ENCODE results near the gene CEMIP.

The CEMIP gene

GRCh38 chr15:80966431-80967197, 187.4 kb downstream of the CEMIP start:
- Histone ChIP-seq H3K27me3 (replicated peaks; ENCODE audit: insufficient read depth, low read length) (no peaks in the 10 kb centered on the region), H3K9ac (ENCODE audit: low read length) (no peak overlapping the region), H3K36me3 (replicated peaks; ENCODE audit: insufficient read depth, low read length) (no peaks in the 10 kb centered on the region), H3K4me3 (ENCODE audit: low read length) (no peak overlapping the region), H3F3A (ENCODE audit: insufficient read depth, low read length) (no peaks in the 10 kb centered on the region; the same call in 1 of the 2 replicates), H3K9me2 (replicated peaks; ENCODE audit: insufficient read depth, low read length) (no peaks in the 10 kb centered on the region), H3K27ac (ENCODE audit: low read length) (no peak overlapping the region), H3K79me2 (ENCODE audit: low read length) (no peaks in the 10 kb centered on the region), H3K4me2 (ENCODE audit: low read depth, low read length) (no peak overlapping the region), H3K4me1 (ENCODE audit: low read length) (no peaks in the 10 kb centered on the region), H4K20me1 (ENCODE audit: insufficient read depth, low read length) (no peaks in the 10 kb centered on the region), H2AFZ (ENCODE audit: low read length) (no peak overlapping the region), H3K9me3 (replicated peaks; ENCODE audit: insufficient read depth, low read length) (no peaks in the 10 kb centered on the region)
- DNase-seq, result no peak
- TF ChIP-seq EZH2 (optimal IDR thresholded peaks at IDR 0.05; ENCODE audit: low read depth, low read length), result no peak
- no peak for TF ChIP-seq EZH2phosphoT487 (IDR thresholded peaks at IDR 0.05; ENCODE audit: low read length)
- TF ChIP-seq CTCF (IDR thresholded peaks at IDR 0.05; ENCODE audit: low read length), result no peak

GRCh38 chr15:80967451-80967850, 188.3 kb downstream of the CEMIP start:
- Histone ChIP-seq H3K36me3 (replicated peaks; ENCODE audit: insufficient read depth, low read length) (no peaks in the 10 kb centered on the region), H3K27me3 (replicated peaks; ENCODE audit: insufficient read depth, low read length) (no peaks in the 10 kb centered on the region), H2AFZ (ENCODE audit: low read length) (no peak overlapping the region), H3K9ac (ENCODE audit: low read length) (no peak overlapping the region), H4K20me1 (ENCODE audit: insufficient read depth, low read length) (no peaks in the 10 kb centered on the region), H3K79me2 (ENCODE audit: low read length) (no peaks in the 10 kb centered on the region), H3K27ac (ENCODE audit: low read length) (no peak overlapping the region), H3K9me3 (replicated peaks; ENCODE audit: insufficient read depth, low read length) (no peaks in the 10 kb centered on the region), H3K4me2 (ENCODE audit: low read depth, low read length) (no peak overlapping the region), H3K9me2 (replicated peaks; ENCODE audit: insufficient read depth, low read length) (no peaks in the 10 kb centered on the region), H3K4me3 (ENCODE audit: low read length) (no peak overlapping the region), H3K4me1 (ENCODE audit: low read length) (no peaks in the 10 kb centered on the region), H3F3A (ENCODE audit: insufficient read depth, low read length) (no peaks in the 10 kb centered on the region; the same call in 1 of the 2 replicates)
- DNase-seq, result no peak
- no peak for TF ChIP-seq EZH2 (optimal IDR thresholded peaks at IDR 0.05; ENCODE audit: low read depth, low read length)
- TF ChIP-seq EZH2phosphoT487 (IDR thresholded peaks at IDR 0.05; ENCODE audit: low read length), result no peak
- no peak for TF ChIP-seq CTCF (IDR thresholded peaks at IDR 0.05; ENCODE audit: low read length)

- H3K79me2 ChIP-seq (ENCODE audit: low read length), result no peaks in the 10 kb centered on the region
- no peaks in the 10 kb centered on the region; the same call in 1 of the 2 replicates for H3F3A ChIP-seq (ENCODE audit: insufficient read depth, low read length)
- TF ChIP-seq CTCF (IDR thresholded peaks at IDR 0.05; ENCODE audit: low read length) (no peak), EZH2phosphoT487 (IDR thresholded peaks at IDR 0.05; ENCODE audit: low read length) (no peak), EZH2 (optimal IDR thresholded peaks at IDR 0.05; ENCODE audit: low read depth, low read length) (no peak)
- H3K27ac ChIP-seq (ENCODE audit: low read length), result no peak overlapping the region
- no peak for DNase-seq
- H3K27me3 ChIP-seq (replicated peaks; ENCODE audit: insufficient read depth, low read length), result no peaks in the 10 kb centered on the region
- H2AFZ ChIP-seq (ENCODE audit: low read length), result no peak overlapping the region
- no peak overlapping the region for H3K4me3 ChIP-seq (ENCODE audit: low read length)
- no peaks in the 10 kb centered on the region for H3K9me2 ChIP-seq (replicated peaks; ENCODE audit: insufficient read depth, low read length)
- no peak overlapping the region for H3K4me2 ChIP-seq (ENCODE audit: low read depth, low read length)
- H3K9ac ChIP-seq (ENCODE audit: low read length), result no peak overlapping the region
- H3K36me3 ChIP-seq (replicated peaks; ENCODE audit: insufficient read depth, low read length), result no peaks in the 10 kb centered on the region
- no peaks in the 10 kb centered on the region for H3K9me3 ChIP-seq (replicated peaks; ENCODE audit: insufficient read depth, low read length)
- no peaks in the 10 kb centered on the region for H4K20me1 ChIP-seq (ENCODE audit: insufficient read depth, low read length)
- H3K4me1 ChIP-seq (ENCODE audit: low read length), result no peaks in the 10 kb centered on the region
Observed at GRCh38 chr15:80967991-80968510, 188.9 kb downstream of the CEMIP start.

Data from MM.1S (cell line).